GM19324 (cell line): ENCODE data around the gene CEP85.
"Not testable (repeated sequence)": the region's sequence is repeated elsewhere in the genome, so short reads cannot be mapped to it uniquely, and the experiment has no call there.

Source experiments
- ATAC-seq: cut with Tn5 transposase; IDR thresholded peaks from one replicate; pipeline ENCODE4 v1.9.1; 2021; ENCODE audit warnings: mild to moderate bottlenecking, moderate library complexity; ENCODE audit not compliant: unreplicated experiment, low FRiP score

CEP85 gene

DNA sequence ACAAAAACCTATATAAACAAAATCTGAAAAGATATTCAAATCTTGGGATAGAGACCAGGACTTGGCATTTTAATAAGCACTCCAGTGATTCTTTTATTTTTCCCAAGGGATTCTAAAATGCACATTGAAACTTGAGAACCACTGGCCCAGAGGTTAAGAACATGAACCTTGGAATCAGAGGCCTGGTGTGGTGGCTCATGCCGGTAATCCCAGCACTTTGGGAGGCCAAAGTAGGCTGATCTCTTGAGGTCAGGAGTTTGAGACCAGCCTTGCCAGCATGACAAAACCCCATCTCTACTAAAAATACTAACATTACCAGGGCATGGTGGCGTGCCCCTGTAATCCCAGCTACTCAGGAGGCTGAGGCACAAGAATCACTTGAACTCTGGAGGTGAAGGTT is 12.9 kb upstream of the CEP85 start:
- ATAC-seq, result no peak

GRCh38 chr1:26224606-26225005 is 9.4 kb upstream of the CEP85 start:
- ATAC-seq, result no peak

- no peak for ATAC-seq
Observed at GRCh38 chr1:26225033-26225831, 8.8 kb upstream of the CEP85 start.

GRCh38 chr1:26230682-26231081 is 3.3 kb upstream of the CEP85 start:
- ATAC-seq, result not testable (repeated sequence)

- ATAC-seq, result peak; percentile 15
Observed at GRCh38 chr1:26234644-26235370, 807 bp downstream of the CEP85 start.

DNA sequence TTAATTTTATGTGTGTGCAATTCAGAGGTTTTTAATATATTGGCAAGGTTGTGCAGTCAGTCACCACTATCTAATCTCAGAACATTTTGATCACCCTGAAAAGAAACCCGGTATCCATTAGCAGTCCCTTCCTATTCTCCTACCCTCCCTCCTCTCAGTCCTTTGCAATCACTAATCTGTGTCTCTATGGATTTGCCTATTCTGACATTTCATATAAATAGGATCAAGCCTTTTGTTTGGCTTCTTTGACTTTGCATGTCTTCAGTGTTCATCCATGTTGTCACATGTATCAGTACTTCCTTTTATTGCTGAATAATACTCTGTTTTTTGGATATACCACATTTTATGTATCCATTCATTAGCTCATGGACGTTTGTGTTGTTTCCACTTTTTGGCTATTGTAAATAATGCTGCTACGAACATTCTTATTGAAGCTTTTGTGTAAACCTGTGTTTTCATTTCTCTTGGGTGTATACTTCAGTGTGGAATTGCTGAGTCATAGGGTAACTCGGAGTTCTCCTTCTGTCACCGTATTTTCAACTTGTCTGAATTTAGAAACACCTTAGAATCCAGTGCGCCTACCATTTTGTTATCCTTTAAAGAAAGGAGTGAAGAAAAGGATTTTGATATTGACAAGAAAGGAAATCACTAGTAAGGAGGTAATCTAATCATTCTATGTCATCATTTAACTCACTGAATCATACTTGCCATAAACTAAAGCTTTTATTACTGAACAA is 3.4 kb downstream of the CEP85 start:
- no peak for ATAC-seq

DNA sequence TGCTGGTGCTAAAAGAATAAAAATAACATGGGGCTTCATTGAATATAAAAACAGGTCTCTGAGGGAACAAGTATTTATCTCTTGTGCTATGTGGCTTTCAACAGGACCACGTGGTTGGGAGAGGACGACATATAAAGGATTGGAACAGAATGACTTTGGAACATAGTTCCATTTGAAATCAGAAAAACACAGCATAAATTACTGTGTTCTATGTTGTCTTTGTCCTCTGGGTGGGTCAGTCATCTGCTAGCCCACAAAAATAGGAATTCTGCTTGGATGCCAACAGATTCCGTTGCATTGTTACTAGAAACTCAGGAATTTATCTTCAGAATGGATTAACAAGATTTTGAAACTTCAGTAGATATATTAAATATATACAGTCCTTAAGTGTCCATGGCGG is 5.9 kb downstream of the CEP85 start:
- ATAC-seq, result no peak

DNA sequence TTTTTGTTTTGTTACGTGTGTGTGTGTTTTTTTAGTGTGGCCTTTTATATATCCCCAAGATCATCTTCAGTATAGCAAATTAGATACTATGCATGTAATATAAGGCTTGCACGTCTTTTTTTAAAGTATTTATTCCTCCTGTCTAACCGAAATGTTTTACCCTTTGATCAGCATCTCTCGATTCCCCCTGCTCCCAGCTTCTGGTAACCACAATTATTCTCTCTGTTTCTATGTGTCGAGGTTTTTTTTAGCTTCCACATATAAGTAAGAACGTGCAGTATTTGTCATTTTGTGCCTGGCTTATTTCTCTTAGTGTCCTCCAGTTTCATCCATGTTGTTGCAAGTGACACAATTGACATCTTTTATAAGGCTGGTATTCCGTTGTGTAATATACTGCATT is 18.7 kb downstream of the CEP85 start:
- ATAC-seq, result no peak

DNA sequence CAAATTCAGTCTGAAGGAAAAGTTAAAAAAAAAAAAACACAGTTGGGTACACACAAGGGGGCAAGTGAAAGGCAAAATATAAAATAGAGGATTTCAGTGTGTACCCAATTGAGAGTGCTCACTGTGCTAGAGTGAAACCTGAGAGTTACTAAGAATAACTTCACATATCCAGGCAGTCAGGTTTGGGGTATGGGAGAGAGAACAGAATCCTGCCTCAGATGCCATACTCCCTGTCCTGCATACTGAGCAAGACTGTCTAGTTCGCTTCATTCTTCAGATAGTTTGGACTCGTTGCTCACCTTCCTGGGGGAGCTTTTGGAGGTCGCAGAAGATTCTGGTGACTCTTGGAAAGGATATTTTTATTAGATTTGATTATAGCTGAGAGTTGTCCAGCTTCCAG is 20.4 kb downstream of the CEP85 start:
- ATAC-seq, result no peak

GRCh38 chr1:26257222-26257621 is 23.2 kb downstream of the CEP85 start:
- ATAC-seq, result no peak

DNA sequence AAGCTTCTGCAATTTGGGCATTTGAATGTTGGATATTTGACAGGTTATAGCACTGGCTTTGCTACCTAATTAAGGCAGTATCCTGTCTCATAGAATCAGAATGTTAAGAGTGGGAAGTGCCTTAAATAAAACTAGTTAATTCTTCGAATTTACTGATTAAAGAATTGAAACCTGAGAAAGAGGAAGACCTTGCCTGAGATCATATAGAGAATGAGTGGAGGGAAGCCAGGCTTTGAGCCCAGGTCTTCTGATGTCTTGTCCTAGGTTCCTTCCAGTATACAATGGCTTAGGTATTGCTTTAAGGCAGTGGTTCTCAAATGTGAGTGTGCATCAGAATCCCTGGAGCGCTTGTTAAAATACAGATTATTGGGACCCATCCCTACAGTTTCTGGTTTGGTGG is 25.0 kb downstream of the CEP85 start:
- no peak for ATAC-seq

DNA sequence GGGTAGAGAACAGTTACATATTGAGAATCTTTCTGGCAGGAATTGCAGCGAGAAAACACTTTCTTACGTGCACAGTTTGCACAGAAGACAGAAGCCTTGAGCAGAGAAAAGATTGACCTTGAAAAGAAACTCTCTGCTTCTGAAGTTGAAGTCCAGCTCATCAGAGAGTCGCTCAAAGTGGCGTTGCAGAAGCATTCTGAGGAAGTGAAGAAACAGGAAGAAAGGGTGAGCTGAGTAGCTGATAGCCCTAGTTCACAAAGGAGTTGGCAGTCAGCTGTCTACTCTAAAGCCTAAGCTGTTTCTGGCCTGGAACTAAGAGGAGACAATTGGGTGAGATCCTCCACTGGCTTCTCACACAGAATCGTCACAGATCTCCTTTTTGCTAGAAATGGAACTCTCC is 25.6 kb downstream of the CEP85 start:
- no peak for ATAC-seq

- no peak for ATAC-seq
Observed at GRCh38 chr1:26263212-26263611, 29.2 kb downstream of the CEP85 start.

DNA sequence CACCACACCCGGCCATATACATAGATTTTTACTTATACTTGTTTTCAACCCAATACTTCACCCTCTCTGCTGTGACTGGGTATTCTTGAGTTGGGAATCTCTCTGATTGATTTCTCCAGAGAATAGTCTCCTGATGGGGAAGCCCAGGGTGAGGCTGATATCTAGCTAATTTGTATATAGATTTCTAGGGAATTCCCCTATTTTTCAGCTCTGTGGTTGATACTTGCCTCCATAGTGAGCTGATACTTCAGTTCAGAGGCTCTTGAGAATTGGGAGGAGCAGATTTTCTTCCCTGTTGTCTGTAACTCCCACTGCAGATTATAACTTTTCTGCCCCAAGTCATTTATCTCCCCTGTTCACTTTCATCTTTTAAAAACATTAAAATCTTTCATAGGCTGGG is 31.4 kb downstream of the CEP85 start:
- ATAC-seq, result no peak

DNA sequence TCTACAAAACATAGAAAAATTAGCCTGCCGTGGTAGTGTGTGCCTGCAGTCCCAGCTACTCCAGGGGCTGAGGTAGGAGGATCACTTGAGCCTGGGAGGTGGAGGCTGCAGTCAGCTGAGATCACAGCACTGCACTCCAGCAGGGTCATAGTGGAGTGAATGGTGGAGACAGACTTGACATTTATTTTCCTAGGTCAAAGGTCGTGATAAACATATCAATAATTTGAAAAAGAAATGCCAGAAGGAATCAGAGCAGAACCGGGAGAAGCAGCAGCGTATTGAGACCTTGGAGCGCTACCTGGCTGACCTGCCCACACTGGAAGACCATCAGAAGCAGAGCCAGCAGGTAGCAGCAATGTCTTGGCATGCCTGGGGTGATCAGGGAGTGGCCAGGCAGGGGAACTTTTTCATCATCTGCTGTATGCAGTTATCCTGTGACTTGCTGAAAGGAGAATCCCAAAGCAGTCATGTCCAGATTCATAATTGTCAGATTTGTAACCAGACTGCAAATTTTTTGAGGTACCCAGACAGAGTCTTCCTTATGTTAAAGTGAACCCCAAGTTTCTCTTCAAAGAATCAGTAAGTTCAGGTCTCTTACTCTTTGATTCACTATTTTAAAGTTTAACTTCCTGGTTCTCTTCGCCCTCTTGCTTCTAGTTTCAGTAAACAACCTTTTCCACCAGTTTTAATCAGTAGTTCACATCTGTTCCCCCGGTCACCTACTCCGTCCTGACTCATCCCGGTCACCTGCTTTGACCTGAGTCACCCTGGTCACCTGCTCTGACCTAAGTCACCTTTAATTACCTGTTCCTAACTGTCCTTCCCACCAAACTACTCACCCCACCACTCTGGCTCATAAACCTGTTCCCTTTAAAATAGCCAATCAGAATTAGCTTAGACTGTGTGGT is 34.5 kb downstream of the CEP85 start:
- ATAC-seq, result no peak

GRCh38 chr1:26269198-26269550 is 35.2 kb downstream of the CEP85 start:
- no peak for ATAC-seq

DNA sequence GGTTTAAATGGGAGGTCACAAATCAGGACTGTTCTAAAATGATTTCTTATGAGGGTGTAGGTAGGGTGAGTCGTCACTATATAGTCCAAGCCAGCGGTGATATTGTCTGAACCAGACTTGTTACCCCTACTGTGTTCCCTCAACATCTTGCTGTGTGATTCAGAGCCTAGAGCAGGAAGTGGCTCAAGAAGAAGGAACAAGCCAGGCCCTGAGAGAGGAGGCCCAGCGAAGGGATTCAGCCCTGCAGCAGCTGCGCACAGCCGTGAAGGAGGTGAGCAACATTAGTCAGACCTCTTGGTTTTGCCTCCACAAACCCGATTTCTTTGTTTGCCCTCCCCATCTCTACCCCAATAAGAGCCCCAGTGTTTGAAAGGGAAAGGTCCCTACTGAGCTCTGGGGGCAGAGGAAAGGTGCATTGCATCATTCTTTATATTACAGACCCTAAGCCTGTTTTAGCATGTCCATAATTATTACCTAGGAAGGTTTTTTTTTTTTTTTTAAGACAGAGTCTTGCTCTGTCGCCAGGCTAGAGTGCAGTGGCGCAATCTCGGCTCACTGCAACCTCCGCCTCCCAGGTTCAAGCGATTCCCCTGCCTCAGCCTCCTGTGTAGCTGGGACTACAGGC is 40.9 kb downstream of the CEP85 start:
- ATAC-seq, result no peak

- no peak for ATAC-seq
Observed at GRCh38 chr1:26275580-26276431, 41.8 kb downstream of the CEP85 start.

- no peak for ATAC-seq
Observed at GRCh38 chr1:26276432-26276838, 42.4 kb downstream of the CEP85 start.
